Measurements from ENCODE around the gene SLMAP. TPM values are rescaled to one million over a fixed set of nuclear protein-coding genes. Genes with fewer than 3 reads are reported as not detected.

Gene SLMAP
- total and polyA plus RNA-seq, 2 donors (not counting 1 experiment from before 2014, with no cell fraction given): 9.7 to 67.2 TPM

DNA sequence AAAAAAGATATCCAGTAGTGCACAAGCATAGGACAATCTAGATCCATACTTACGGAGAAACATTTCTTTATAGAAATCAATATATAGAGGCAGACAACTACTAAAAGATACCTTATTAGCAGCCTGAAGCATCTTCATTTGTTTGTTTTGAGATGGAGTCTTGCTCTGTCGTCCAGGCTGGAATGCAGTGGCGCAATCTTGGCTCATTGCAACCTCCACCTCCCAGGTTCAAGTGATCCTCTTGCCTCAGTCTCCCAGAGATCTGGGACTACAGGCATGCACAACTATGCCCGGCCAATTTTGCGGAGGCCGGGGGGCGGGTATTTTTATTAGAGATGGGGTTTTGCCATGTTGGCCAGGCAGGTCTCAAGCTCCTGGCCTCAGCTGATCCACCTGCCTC, 18.3 kb upstream of the SLMAP start:
- Histone ChIP-seq H3K4me2 (replicated peaks; ENCODE audit: low read depth, low read length, poor library complexity, severe bottlenecking) (no peak overlapping the region), H3K27ac (ENCODE audit: low read length in 2 of 2) (no peak overlapping the region), H3K36me3 (replicated peaks in 1 of 2; ENCODE audit: control extremely low read depth in 1 of 2, control insufficient read depth in 1 of 2, extremely low read depth in 1 of 2, insufficient read depth in 2 of 2, low read length in 1 of 2) (no peaks in the 10 kb centered on the region), H3K9me3 (ENCODE audit: control extremely low read depth in 1 of 3, control insufficient read depth in 2 of 3, insufficient read depth in 1 of 3, low read length in 2 of 3) (no peaks in the 10 kb centered on the region), H2AFZ (ENCODE audit: insufficient read depth, low read depth, low read length, poor library complexity, severe bottlenecking) (no peak overlapping the region), H3K4me1 (ENCODE audit: control insufficient read depth in 2 of 2, insufficient read depth in 2 of 2, low read length in 2 of 2) (no peaks in the 10 kb centered on the region), H3K79me2 (ENCODE audit: control insufficient read depth, insufficient read depth, low read length) (no peaks in the 10 kb centered on the region), H3K27me3 (replicated peaks in 1 of 4; ENCODE audit: control extremely low read depth in 1 of 4, control insufficient read depth in 3 of 4, insufficient read depth in 4 of 4, low read length in 3 of 4) (no peaks in the 10 kb centered on the region), H4K20me1 (ENCODE audit: control insufficient read depth, insufficient read depth, low read length, poor library complexity, severe bottlenecking) (no peaks in the 10 kb centered on the region), H3K9ac (ENCODE audit: low read length) (no peak overlapping the region), H3K4me3 (ENCODE audit: control extremely low read depth in 1 of 5, extremely low read depth in 1 of 5, insufficient read depth in 1 of 5, low read depth in 2 of 5, low read length in 4 of 5) (no peak overlapping the region)
- 100% methylated on average over 3 of the region's 7 CpGs for WGBS (ENCODE audit: insufficient coverage)
- no peaks in the 10 kb centered on the region for H3K4me1 Mint-ChIP-seq
- intact Hi-C loops (cut with micrococcal nuclease): no loop called here
- no peak overlapping the region for H3K4me3 Mint-ChIP-seq
- DNase-seq: no peak
- no peaks in the 10 kb centered on the region for H3K27me3 Mint-ChIP-seq
- CTCF ChIA-PET: no interaction called here
- TF ChIP-seq EZH2 (IDR thresholded peaks at IDR 0.05; ENCODE audit: borderline replicate concordance, insufficient read depth, low read depth, low read length, poor library complexity, severe bottlenecking): no peak
- TF ChIP-seq, protein P1, sequence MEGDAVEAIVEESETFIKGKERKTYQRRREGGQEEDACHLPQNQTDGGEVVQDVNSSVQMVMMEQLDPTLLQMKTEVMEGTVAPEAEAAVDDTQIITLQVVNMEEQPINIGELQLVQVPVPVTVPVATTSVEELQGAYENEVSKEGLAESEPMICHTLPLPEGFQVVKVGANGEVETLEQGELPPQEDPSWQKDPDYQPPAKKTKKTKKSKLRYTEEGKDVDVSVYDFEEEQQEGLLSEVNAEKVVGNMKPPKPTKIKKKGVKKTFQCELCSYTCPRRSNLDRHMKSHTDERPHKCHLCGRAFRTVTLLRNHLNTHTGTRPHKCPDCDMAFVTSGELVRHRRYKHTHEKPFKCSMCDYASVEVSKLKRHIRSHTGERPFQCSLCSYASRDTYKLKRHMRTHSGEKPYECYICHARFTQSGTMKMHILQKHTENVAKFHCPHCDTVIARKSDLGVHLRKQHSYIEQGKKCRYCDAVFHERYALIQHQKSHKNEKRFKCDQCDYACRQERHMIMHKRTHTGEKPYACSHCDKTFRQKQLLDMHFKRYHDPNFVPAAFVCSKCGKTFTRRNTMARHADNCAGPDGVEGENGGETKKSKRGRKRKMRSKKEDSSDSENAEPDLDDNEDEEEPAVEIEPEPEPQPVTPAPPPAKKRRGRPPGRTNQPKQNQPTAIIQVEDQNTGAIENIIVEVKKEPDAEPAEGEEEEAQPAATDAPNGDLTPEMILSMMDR (IDR thresholded peaks at IDR 0.05): no peak
- H3K9me3 Mint-ChIP-seq (ENCODE audit: insufficient read depth): no peaks in the 10 kb centered on the region
- ATAC-seq (ENCODE audit: low read depth): no peak
- POLR2A ChIA-PET: interaction anchor here (0.6 kb wide), 1 partner anchor 9 kb away, joined by 5 read pairs; no protein-coding TSS in a partner anchor
- no peak overlapping the region for H3K27ac Mint-ChIP-seq

DNA sequence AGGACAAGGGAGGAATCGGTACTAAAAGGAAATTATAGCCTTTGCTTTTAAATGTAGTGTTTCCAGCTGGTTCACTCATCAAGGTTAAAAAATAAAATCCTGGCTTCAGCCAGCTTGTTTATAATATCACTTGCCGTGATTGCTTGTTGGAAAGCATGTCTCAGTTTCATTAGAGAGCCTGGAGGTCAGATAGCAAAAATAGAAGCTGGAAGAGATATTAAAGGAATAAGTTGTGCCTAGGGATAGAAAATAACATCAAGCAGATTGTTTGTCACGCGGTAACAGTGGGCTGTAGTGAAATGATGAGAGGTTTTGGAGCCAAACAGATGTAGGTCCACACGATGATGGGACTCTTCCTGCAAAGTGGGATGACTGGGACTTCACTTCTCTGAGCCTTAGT, 17.7 kb upstream of the SLMAP start:
- no peaks in the 10 kb centered on the region for H4K20me1 ChIP-seq (ENCODE audit: control insufficient read depth, insufficient read depth, low read length, poor library complexity, severe bottlenecking)
- no peaks in the 10 kb centered on the region for H3K4me1 ChIP-seq (ENCODE audit: control insufficient read depth in 2 of 2, insufficient read depth in 2 of 2, low read length in 2 of 2)
- H3K79me2 ChIP-seq (ENCODE audit: control insufficient read depth, insufficient read depth, low read length): no peaks in the 10 kb centered on the region
- no peak overlapping the region for H3K4me3 ChIP-seq (ENCODE audit: control extremely low read depth in 1 of 5, extremely low read depth in 1 of 5, insufficient read depth in 1 of 5, low read depth in 2 of 5, low read length in 4 of 5)
- H3K27ac ChIP-seq (ENCODE audit: low read length in 2 of 2): no peak overlapping the region
- no peaks in the 10 kb centered on the region for H3K9me3 ChIP-seq (ENCODE audit: control extremely low read depth in 1 of 3, control insufficient read depth in 2 of 3, insufficient read depth in 1 of 3, low read length in 2 of 3)
- Mint-ChIP-seq H3K27ac (no peak overlapping the region), H3K9me3 (ENCODE audit: insufficient read depth) (no peaks in the 10 kb centered on the region), H3K4me3 (no peak overlapping the region), H3K4me1 (no peaks in the 10 kb centered on the region), H3K27me3 (no peaks in the 10 kb centered on the region)
- H3K27me3 ChIP-seq (replicated peaks in 1 of 4; ENCODE audit: control extremely low read depth in 1 of 4, control insufficient read depth in 3 of 4, insufficient read depth in 4 of 4, low read length in 3 of 4): no peaks in the 10 kb centered on the region
- TF ChIP-seq, protein P1 (IDR thresholded peaks at IDR 0.05): no peak
- TF ChIP-seq EZH2 (IDR thresholded peaks at IDR 0.05; ENCODE audit: borderline replicate concordance, insufficient read depth, low read depth, low read length, poor library complexity, severe bottlenecking): no peak
- ChIA-PET POLR2A (no interaction called here), CTCF (no interaction called here)
- H3K9ac ChIP-seq (ENCODE audit: low read length): no peak overlapping the region
- intact Hi-C loops (cut with micrococcal nuclease): no loop called here
- H3K4me2 ChIP-seq (replicated peaks; ENCODE audit: low read depth, low read length, poor library complexity, severe bottlenecking): no peak overlapping the region
- H2AFZ ChIP-seq (ENCODE audit: insufficient read depth, low read depth, low read length, poor library complexity, severe bottlenecking): no peak overlapping the region
- H3K36me3 ChIP-seq (replicated peaks in 1 of 2; ENCODE audit: control extremely low read depth in 1 of 2, control insufficient read depth in 1 of 2, extremely low read depth in 1 of 2, insufficient read depth in 2 of 2, low read length in 1 of 2): no peaks in the 10 kb centered on the region
- ATAC-seq (ENCODE audit: low read depth): no peak
- DNase-seq: no peak
- WGBS (ENCODE audit: insufficient coverage): 97% methylated on average over 3 of the region's 5 CpGs

Data from B cell (primary cell).